ENCODE data around the gene IFFO2.
"Not testable (repeated sequence)": the region's sequence is repeated elsewhere in the genome, so short reads cannot be mapped to it uniquely, and the experiment has no call there.

The IFFO2 gene

GRCh38 chr1:18891858-18892257, 64.6 kb downstream of the IFFO2 start:
- not testable (repeated sequence) for DNase-seq (ENCODE audit: low read depth, low spot score); H3K9me3 ChIP-seq (ENCODE audit: control insufficient read depth, insufficient read depth, low read length); H3K36me3 ChIP-seq (ENCODE audit: control insufficient read depth, insufficient read depth, low read length); H3K4me3 ChIP-seq (ENCODE audit: low read length); H3K4me1 ChIP-seq (ENCODE audit: control insufficient read depth, insufficient read depth, low read length); H3K27ac ChIP-seq (ENCODE audit: low read length); H3K27me3 ChIP-seq (ENCODE audit: control insufficient read depth, insufficient read depth, low read length)
- no CpG with 5 or more reads among the region's 7 CpGs for WGBS (ENCODE audit: insufficient coverage, insufficient read length)

- Histone ChIP-seq H3K4me3 (ENCODE audit: low read length) (no peak overlapping the region), H3K27me3 (ENCODE audit: control insufficient read depth, insufficient read depth, low read length) (no peaks in the 10 kb centered on the region), H3K27ac (ENCODE audit: low read length) (no peak overlapping the region), H3K4me1 (ENCODE audit: control insufficient read depth, insufficient read depth, low read length) (no peaks in the 10 kb centered on the region; the same call in 1 of the 2 replicates), H3K36me3 (ENCODE audit: control insufficient read depth, insufficient read depth, low read length) (no peaks in the 10 kb centered on the region), H3K9me3 (ENCODE audit: control insufficient read depth, insufficient read depth, low read length) (no peaks in the 10 kb centered on the region)
- WGBS (ENCODE audit: insufficient coverage, insufficient read length), result no CpG with 5 or more reads among the region's 7 CpGs
- DNase-seq (ENCODE audit: low read depth, low spot score), result no peak
Observed at GRCh38 chr1:18891426-18891780, 65.1 kb downstream of the IFFO2 start.

- no peak overlapping the region for H3K4me3 ChIP-seq (ENCODE audit: low read length)
- H3K9me3 ChIP-seq (ENCODE audit: control insufficient read depth, insufficient read depth, low read length), result no peaks in the 10 kb centered on the region
- DNase-seq (ENCODE audit: low read depth, low spot score), result no peak
- H3K27ac ChIP-seq (ENCODE audit: low read length), result no peak overlapping the region
- no peaks in the 10 kb centered on the region for H3K27me3 ChIP-seq (ENCODE audit: control insufficient read depth, insufficient read depth, low read length)
- WGBS (ENCODE audit: insufficient coverage, insufficient read length), result no CpG with 5 or more reads among the region's 6 CpGs
- H3K36me3 ChIP-seq (ENCODE audit: control insufficient read depth, insufficient read depth, low read length), result no peaks in the 10 kb centered on the region
- no peaks in the 10 kb centered on the region; the same call in 1 of the 2 replicates for H3K4me1 ChIP-seq (ENCODE audit: control insufficient read depth, insufficient read depth, low read length)
Observed at GRCh38 chr1:18890706-18891425, 65.6 kb downstream of the IFFO2 start.

DNA sequence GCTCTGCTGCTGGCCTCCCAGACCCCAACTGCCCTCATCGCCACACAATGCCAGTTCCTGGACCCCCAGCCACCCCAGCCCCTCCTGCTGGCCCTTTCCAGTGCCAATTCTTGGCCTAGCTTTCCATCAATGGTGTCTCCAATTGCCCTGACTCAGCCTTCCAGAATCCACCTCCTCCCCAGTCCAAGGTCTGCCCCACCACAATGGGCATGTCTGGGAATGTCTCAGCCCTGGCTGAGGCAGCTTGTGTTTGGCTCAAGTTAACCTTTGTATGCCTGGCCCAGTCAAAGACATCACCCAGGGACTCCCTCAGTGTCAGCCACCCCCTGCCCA, 70.5 kb downstream of the IFFO2 start:
- H3K36me3 ChIP-seq (ENCODE audit: control insufficient read depth, insufficient read depth, low read length), result peaks cover 4% of the 10 kb centered on the region; the same call in 1 of the 2 replicates
- DNase-seq (ENCODE audit: low read depth, low spot score), result no peak
- H3K9me3 ChIP-seq (ENCODE audit: control insufficient read depth, insufficient read depth, low read length), result no peaks in the 10 kb centered on the region
- H3K27ac ChIP-seq (ENCODE audit: low read length), result no peak overlapping the region
- H3K4me1 ChIP-seq (ENCODE audit: control insufficient read depth, insufficient read depth, low read length), result no peaks in the 10 kb centered on the region; the same call in 1 of the 2 replicates
- no CpG with 5 or more reads among the region's 1 CpG for WGBS (ENCODE audit: insufficient coverage, insufficient read length)
- no peak overlapping the region for H3K4me3 ChIP-seq (ENCODE audit: low read length)
- no peaks in the 10 kb centered on the region for H3K27me3 ChIP-seq (ENCODE audit: control insufficient read depth, insufficient read depth, low read length)

DNA sequence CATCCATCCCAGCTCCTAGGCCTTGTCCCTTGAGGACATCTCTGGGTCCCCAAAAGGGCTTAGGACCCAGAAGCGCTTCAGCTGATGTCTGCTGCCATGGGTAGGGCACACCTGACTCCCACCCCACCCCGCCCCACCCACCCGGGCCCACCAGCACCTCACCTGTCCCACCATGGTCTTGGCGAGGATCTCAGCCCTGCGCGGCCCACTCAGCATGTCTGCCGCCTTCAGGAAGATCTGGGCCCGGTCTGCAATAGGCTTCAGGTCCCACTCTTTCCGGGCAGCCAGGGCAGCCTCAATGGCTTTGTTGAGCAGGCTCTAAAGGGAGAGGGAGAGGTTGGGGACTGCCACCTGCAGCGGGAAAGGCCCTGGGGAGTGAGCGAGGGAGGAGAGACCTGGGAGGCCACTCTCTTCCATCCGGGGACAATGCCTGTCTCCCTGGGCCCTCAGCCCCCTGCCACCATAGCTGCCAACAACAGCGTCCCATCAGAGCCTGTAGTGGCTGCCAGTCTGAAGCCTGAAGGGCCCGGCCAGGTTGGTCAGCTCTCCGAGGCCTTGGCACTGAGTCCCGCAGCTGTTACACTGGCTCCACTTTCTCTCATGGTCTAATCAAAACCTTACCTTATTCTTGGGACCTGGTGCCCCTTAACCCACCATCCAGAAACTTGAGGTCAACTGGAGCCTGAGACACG, 71.0 kb downstream of the IFFO2 start:
- H3K4me3 ChIP-seq (ENCODE audit: low read length), result no peak overlapping the region
- no peak overlapping the region for H3K27ac ChIP-seq (ENCODE audit: low read length)
- DNase-seq (ENCODE audit: low read depth, low spot score), result no peak
- WGBS (ENCODE audit: insufficient coverage, insufficient read length), result no CpG with 5 or more reads among the region's 17 CpGs
- H3K27me3 ChIP-seq (ENCODE audit: control insufficient read depth, insufficient read depth, low read length), result no peaks in the 10 kb centered on the region
- peaks cover 4% of the 10 kb centered on the region; the same call in 1 of the 2 replicates for H3K36me3 ChIP-seq (ENCODE audit: control insufficient read depth, insufficient read depth, low read length)
- no peaks in the 10 kb centered on the region for H3K9me3 ChIP-seq (ENCODE audit: control insufficient read depth, insufficient read depth, low read length)
- H3K4me1 ChIP-seq (ENCODE audit: control insufficient read depth, insufficient read depth, low read length), result no peaks in the 10 kb centered on the region; the same call in 1 of the 2 replicates

DNA sequence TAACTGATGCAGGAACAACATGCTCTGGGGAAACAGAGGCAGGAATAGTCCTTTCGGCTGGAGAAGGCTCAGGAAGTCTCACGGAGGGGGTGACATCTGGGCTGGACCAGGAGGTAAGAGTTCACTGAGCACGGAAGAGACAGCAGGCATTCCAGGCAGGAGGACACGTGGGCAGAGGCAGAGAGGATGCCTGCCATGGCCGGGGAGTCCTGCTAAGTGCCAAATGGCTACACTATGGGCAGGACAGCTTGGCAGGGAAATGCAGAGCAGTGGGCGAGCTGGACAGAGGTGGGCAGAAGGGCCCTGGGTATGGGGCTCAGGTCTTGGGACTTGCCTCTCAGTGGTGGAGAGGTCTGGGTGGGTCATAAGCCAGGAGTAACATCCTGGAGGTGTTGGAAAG, 71.7 kb downstream of the IFFO2 start:
- no peak for DNase-seq (ENCODE audit: low read depth, low spot score)
- Histone ChIP-seq H3K9me3 (ENCODE audit: control insufficient read depth, insufficient read depth, low read length) (no peaks in the 10 kb centered on the region), H3K27me3 (ENCODE audit: control insufficient read depth, insufficient read depth, low read length) (no peaks in the 10 kb centered on the region), H3K4me1 (ENCODE audit: control insufficient read depth, insufficient read depth, low read length) (no peaks in the 10 kb centered on the region), H3K4me3 (ENCODE audit: low read length) (no peak overlapping the region), H3K36me3 (ENCODE audit: control insufficient read depth, insufficient read depth, low read length) (peaks cover 4% of the 10 kb centered on the region; the same call in 1 of the 2 replicates), H3K27ac (ENCODE audit: low read length) (no peak overlapping the region)
- no CpG with 5 or more reads among the region's 6 CpGs for WGBS (ENCODE audit: insufficient coverage, insufficient read length)

DNA sequence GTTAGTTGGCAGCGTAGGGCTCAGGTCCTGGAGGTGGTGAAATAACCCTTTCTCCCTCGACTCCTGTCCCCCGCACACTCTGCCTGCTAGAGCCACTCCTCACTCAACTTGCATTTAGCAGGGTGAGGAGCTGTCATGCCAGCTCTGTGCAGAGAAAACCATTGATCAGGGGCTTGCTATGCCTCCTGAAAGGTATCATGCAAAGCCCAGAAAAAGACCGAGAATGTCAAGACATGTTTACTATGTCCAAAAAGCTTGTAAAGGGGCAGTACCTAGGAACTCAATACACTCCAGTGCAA, 72.1 kb downstream of the IFFO2 start:
- Histone ChIP-seq H3K27me3 (ENCODE audit: control insufficient read depth, insufficient read depth, low read length) (no peaks in the 10 kb centered on the region), H3K27ac (ENCODE audit: low read length) (no peak overlapping the region), H3K4me1 (ENCODE audit: control insufficient read depth, insufficient read depth, low read length) (peaks cover 3% of the 10 kb centered on the region; the same call in 1 of the 2 replicates), H3K4me3 (ENCODE audit: low read length) (no peak overlapping the region), H3K9me3 (ENCODE audit: control insufficient read depth, insufficient read depth, low read length) (no peaks in the 10 kb centered on the region), H3K36me3 (ENCODE audit: control insufficient read depth, insufficient read depth, low read length) (peaks cover 4% of the 10 kb centered on the region; the same call in 1 of the 2 replicates)
- no CpG with 5 or more reads among the region's 4 CpGs for WGBS (ENCODE audit: insufficient coverage, insufficient read length)
- DNase-seq (ENCODE audit: low read depth, low spot score), result no peak

DNA sequence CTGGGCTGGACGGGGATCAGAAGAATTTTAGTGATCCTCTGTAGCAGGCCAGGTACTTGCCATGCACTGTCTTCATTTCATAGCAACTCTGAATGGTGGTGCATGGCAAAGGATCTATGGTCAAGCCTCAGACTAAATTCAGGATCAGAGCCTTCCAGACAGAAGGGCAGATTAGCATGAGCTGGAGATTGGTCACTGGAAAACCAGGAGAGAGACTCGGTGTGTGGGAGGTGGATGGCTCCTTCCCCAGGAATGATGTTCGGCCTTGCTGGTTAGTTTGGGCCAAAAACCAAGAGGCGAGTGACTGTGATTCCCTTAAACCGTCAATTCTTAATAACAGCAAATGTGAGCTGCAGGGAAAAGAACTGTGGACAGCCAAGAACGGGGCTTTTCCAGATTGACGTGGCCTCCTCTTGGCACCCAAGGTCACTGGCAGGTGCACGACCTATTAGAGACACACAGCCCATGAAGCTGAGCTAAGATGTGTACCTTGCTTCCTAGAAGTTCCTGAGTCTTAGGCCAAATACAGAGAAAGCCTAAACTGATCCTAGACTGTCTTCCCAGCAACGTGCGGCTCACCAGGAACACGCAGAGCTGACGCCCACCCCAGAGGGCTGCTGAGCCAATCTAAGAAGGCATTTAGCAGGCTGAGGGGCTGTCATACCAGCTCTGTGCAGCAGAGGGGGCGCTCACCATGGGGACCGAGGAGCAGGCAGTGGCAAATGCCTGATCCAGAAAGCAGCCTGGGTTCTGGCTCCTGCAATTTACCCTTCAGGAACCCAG, 72.6 kb downstream of the IFFO2 start:
- H3K27ac ChIP-seq (ENCODE audit: low read length), result no peak overlapping the region
- no peak for DNase-seq (ENCODE audit: low read depth, low spot score)
- H3K9me3 ChIP-seq (ENCODE audit: control insufficient read depth, insufficient read depth, low read length), result no peaks in the 10 kb centered on the region
- peaks cover 3% of the 10 kb centered on the region; the same call in 1 of the 2 replicates for H3K4me1 ChIP-seq (ENCODE audit: control insufficient read depth, insufficient read depth, low read length)
- H3K36me3 ChIP-seq (ENCODE audit: control insufficient read depth, insufficient read depth, low read length), result peaks cover 4% of the 10 kb centered on the region; the same call in 1 of the 2 replicates
- H3K27me3 ChIP-seq (ENCODE audit: control insufficient read depth, insufficient read depth, low read length), result no peaks in the 10 kb centered on the region
- WGBS (ENCODE audit: insufficient coverage, insufficient read length), result no CpG with 5 or more reads among the region's 14 CpGs
- H3K4me3 ChIP-seq (ENCODE audit: low read length), result no peak overlapping the region

DNA sequence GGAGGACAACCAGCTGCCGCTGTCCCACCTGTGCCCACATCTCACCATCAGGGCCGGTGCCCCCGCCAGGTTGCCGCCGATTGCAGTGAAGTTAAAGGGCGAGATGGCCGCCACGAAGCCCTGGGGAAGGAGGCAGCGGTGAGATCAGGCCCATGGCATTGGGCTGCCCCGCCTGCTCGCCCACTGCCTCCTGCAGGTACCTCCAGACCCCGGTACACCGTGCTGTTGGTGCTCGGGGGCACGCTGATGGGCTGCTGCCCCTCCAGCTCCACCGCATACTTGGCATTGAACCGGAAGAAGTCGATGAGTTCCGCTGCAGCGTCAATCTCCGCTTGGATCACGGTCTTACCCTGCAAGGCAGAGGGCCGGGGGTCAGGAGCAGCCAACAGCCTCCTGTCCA, 73.4 kb downstream of the IFFO2 start:
- peaks cover 4% of the 10 kb centered on the region; the same call in 1 of the 2 replicates for H3K36me3 ChIP-seq (ENCODE audit: control insufficient read depth, insufficient read depth, low read length)
- H3K27me3 ChIP-seq (ENCODE audit: control insufficient read depth, insufficient read depth, low read length), result no peaks in the 10 kb centered on the region
- DNase-seq (ENCODE audit: low read depth, low spot score), result no peak
- WGBS (ENCODE audit: insufficient coverage, insufficient read length), result no CpG with 5 or more reads among the region's 23 CpGs
- H3K4me1 ChIP-seq (ENCODE audit: control insufficient read depth, insufficient read depth, low read length), result peaks cover 3% of the 10 kb centered on the region; the same call in 1 of the 2 replicates
- H3K27ac ChIP-seq (ENCODE audit: low read length), result no peak overlapping the region
- no peaks in the 10 kb centered on the region for H3K9me3 ChIP-seq (ENCODE audit: control insufficient read depth, insufficient read depth, low read length)
- no peak overlapping the region for H3K4me3 ChIP-seq (ENCODE audit: low read length)

GRCh38 chr1:18882486-18882885, 74.0 kb downstream of the IFFO2 start:
- Histone ChIP-seq H3K4me3 (ENCODE audit: low read length) (no peak overlapping the region), H3K27ac (ENCODE audit: low read length) (no peak overlapping the region), H3K36me3 (ENCODE audit: control insufficient read depth, insufficient read depth, low read length) (peaks cover 4% of the 10 kb centered on the region; the same call in 1 of the 2 replicates), H3K27me3 (ENCODE audit: control insufficient read depth, insufficient read depth, low read length) (no peaks in the 10 kb centered on the region), H3K9me3 (ENCODE audit: control insufficient read depth, insufficient read depth, low read length) (no peaks in the 10 kb centered on the region), H3K4me1 (ENCODE audit: control insufficient read depth, insufficient read depth, low read length) (peaks cover 3% of the 10 kb centered on the region; the same call in 1 of the 2 replicates)
- WGBS (ENCODE audit: insufficient coverage, insufficient read length), result no CpG with 5 or more reads among the region's 8 CpGs
- no peak for DNase-seq (ENCODE audit: low read depth, low spot score)

Measured in iPS DF 6.9 (cell line).